Skeletal muscle cell (primary cell): Measurements from ENCODE around the gene TMEM38B.

Source experiments
- DNase-seq: peaks from one replicate; pipeline ENCODE4 v3.0.0-alpha.2; 2010; ENCODE audit warnings: low read depth
- H3K4me3 ChIP-seq: 2 replicates; pipeline ENCODE4 v1.5.1; 2011; ENCODE audit warnings: low read depth, mild to moderate bottlenecking, control low read depth, low read length, moderate library complexity

TMEM38B gene, protein sequence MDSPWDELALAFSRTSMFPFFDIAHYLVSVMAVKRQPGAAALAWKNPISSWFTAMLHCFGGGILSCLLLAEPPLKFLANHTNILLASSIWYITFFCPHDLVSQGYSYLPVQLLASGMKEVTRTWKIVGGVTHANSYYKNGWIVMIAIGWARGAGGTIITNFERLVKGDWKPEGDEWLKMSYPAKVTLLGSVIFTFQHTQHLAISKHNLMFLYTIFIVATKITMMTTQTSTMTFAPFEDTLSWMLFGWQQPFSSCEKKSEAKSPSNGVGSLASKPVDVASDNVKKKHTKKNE

DNA sequence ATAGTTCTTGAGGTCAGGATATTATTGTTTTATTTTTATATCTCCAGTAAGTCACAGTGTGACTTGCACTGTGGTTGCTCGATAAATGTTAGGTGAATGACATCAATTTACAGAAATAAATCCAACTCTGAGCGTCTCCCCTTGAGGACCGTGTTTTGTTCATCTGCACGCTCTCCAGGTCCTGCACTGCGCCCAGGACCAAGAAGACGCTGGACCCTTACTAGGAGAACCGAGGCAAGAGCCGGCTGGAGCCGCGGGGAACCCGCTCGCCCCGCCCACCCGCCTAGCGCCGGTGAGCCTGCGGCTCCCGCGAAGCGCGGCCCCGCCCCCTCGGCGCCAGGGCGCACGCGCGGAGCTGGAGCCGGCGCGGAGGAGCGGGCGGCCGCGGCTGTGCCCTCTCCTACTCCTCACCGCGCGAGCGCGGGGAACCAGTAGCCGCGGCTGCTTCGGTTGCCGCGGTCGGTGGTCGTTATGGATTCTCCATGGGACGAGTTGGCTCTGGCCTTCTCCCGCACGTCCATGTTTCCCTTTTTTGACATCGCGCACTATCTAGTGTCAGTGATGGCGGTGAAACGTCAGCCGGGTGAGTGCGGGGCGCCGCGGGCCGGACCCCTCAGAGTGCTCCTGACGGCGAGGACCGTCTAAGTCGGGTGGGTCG lies at the start of gene TMEM38B:
Gene TMEM38B (plus strand): TSS at position 352 of the 658 bp plus-strand sequence. CDS start 120 bp downstream, at position 472.
- DNase-seq, result no peak
- peak within 1 kb of the TSS; percentile 76 for H3K4me3 ChIP-seq

DNA sequence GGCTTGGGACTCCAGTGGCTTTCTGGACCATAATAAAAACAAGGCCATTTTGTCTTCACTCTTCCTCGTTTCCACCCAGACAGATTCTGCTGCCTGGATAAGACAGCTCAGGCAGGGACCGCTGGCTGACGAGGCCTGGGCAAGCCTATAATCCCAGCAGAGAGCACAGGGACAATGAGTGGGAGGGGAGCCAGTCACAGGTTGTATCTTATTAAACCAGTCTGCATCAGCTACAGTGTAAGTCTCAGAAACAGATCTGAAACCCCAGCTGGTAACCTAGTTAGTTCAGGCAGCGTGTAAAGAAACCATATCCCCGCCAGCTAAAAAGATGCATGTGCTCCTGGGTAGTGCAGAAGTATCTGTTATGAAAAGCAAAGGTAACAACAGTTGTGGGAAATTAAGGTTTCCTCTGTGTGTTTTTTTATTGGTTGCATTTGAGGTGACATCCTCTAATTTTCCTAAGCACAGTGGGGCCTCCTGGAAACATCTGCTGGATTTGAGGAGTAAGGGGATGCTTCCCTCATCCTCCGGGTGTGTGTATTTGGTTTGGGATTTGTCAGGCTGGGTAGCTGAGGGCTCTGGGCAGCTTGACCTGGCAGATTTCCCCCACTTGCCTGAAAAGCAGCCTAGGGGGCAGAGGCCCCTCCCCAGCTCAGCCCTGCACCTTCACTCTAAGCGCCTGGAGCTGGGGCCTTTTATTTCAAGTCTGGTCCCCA lies 47.3 kb upstream of the TMEM38B start:
- DNase-seq, result no peak
- no peak overlapping the region for H3K4me3 ChIP-seq

DNA sequence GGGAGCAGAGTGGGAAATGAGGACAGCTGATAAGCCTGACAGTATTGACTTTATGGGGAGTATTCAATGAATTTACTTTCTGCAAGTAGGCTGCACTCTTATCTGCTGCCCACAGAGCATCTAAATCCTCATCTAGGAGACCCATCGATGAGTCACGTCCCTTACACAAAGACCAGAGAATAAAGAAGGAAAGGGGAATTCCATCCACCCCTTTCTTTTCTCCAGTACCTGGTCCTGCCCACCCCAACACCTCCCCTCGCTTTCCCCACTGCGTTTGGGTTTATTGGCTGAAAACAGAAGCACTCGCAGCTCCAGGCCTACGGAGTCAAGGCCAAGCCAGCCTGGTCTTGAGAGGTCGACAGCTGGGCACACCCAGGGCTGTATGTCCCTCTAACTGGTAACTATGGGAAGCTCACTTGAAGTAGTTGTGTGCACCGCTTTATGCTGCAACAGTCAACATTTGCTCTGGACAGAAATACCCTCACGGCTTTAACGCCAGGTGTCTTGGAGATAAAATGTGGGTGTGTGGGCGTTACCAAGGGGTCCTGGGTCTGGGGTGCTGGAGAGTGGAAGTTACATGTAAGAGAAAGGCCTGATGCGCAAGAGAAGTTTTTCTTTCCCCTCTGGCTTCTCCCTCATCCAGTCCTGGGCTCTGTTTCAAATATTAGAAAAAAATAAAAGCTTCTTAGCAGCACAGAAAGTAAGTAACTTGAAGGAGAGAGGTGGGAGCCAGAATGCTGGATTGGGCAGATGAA lies 46.6 kb upstream of the TMEM38B start:
- no peak overlapping the region for H3K4me3 ChIP-seq
- DNase-seq, result no peak

DNA sequence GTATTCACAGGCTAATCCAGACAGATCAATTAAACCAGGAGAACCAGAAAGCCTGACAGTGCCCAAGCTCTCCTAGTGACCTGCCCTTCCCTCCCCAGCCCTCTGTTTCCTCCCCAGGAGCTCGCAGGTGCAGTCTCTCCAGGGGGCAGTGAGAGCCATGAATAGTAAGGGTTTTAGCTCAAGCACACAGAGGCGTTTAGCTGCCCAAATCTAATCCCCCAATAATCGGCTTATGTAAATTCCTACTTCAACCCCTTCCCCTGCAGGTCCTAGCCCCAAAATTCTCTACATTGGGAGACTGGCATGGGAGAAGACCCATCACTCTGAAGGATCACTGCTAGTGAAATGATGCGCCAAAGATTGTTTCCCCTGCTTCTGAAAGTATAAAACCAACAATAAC lies 42.5 kb upstream of the TMEM38B start:
- DNase-seq, result no peak
- no peak overlapping the region for H3K4me3 ChIP-seq

DNA sequence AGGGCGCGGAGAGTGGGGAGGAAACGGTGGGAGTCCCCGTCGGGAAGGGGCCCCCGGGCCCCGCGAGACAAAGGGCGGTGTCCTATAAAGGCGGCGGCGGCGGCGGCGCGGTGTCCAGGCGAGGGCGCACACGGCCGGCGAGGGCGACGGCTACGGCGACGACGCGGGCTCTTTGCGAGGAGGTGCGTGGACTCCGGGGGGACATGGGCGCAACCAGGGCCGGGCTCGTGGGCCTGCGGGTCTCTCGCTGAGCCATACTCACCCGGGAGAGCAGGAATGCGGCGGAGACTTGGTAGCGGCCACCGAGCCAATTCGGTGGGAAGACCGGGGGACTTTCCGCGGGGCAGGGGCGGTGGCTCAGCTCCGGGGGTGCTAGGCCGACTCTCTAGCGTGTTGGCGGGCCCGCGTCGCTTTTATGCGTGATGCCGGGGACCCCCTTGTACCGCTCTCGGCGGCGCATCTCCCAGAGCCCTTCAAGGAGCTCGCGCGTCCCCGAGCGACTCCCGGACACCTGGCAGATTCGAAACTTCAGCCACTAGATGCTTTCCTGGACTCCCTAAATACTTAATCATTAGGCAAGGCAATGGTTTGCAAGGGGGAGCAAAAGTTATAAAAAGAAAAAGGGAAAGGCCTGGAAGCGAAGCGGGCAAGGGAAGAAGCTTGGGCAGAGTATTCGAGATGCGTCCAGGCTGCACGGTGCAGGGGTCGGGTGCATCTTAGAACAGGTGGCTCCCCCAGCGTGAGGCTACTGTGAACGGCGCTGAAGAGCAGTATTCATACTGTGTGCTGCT lies 38.0 kb upstream of the TMEM38B start:
- DNase-seq, result no peak
- H3K4me3 ChIP-seq, result peak overlapping the region; percentile 50

DNA sequence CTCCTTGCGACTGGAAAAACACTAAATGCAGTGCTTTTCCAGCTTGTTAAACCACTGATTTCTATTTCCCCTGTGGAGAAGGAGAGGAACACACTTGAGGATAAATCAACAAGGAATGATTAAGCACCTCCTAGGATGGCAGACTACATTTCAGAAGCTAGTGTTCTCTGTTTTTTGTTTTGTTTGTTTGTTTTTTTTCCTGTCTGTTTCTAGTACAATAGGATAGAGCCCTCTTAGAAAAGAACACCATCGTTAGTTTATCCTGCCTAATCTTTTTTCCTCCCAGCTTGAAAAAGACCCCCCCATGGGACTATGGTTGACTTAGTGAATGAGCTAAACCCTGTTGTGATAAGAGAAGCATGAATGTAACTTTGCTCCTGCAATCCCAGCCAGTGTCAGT lies 36.0 kb upstream of the TMEM38B start:
- H3K4me3 ChIP-seq, result no peak overlapping the region
- DNase-seq, result no peak

DNA sequence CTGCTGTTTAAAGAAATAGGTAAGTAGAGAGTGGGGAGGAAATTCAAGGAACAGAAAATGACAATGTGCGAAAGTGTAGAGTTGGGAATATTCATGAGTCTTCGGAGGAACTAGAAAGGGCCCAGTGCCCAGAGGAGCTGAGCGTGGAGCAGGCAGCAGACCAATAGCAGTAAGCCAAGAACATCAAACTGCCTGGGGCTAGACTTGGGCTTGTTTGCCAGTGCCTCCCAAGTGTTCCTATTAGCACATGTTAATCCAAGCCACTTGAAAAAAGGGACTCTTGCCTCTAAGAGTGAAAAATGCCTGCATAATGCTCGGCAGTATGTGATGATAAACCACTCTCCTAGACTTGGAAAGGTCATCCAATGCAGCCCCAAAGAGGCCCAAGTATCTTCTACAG lies 33.3 kb upstream of the TMEM38B start:
- no peak overlapping the region for H3K4me3 ChIP-seq
- DNase-seq, result no peak

DNA sequence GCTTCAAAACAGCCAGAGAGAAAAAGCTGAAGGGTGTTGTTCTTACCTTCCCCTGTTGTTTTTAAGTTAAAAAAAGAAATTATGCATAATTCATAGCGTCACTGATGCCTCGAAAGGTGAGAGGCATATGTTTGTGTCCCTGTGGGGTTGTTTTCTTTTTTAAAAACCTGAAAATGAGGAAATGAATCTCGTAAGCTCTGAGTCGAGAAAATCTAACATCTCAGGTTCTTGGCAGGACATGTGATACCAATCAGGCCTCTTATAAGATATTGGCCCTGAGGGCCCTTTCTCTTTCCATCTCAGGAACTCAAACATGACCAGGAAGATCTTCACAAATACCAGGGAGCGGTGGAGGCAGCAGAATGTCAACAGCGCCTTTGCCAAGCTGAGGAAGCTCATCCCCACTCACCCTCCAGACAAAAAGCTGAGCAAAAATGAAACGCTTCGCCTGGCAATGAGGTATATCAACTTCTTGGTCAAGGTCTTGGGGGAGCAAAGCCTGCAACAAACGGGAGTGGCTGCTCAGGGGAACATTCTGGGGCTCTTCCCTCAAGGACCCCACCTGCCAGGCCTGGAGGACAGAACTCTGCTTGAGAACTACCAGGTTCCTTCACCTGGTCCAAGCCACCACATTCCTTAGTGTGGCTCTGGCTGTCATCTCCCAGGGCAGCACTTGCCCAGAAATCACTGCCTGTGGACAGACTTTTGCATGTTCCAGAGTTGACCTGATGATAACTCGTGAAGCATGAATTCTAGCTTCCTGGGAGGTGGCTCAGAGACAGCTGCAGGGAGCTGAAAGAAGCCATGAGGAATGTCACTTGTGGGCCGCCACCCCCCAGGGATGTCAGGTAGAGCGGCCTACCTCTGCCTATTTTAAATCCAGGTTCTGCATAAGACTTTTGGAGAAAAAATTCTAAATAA lies 31.9 kb upstream of the TMEM38B start, which contains the start of gene TAL2:
Gene TAL2 (plus strand): TSS at position 274 of the 921 bp plus-strand sequence. CDS start 40 bp downstream, at position 314.
- DNase-seq, result no peak
- no peak within 1 kb of the TSS for H3K4me3 ChIP-seq

DNA sequence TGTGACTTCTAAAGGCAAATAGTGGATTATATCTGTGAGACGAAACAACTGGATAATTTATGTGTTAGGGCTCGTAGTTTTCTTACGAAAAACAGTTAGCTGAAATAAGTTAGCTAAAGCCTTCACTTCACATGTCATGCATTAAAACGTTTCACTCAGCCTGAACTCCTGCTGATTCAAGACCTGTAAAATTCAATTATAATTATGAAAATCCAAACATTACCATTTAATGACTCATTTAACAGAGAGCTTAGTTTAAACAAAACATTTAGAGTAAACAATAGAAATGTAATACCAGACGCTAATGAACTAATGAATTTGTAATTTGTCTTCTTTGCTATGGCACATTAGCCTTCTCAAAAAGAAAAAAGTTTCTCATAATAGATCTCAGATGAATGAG lies 30.4 kb upstream of the TMEM38B start:
- no peak for DNase-seq
- H3K4me3 ChIP-seq, result no peak overlapping the region

DNA sequence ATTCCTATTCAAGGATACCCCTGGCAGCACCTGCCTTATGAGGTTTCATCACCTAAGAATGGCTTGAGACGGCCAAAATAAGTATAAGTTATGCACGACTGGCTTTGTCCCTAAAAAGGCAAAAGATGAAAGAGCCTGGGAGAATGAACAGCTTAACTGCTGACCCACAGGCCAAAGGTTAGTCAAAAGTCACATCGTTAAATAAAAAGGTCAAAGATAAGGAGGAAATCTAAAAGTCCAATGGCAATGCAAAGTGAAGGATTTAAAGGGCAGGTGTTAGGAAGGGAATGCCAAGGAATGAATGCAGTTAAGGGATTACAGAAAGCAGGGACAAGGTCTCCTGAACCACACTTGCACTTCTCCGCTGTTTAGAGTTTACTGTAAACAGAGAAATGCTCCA lies 26.5 kb upstream of the TMEM38B start:
- DNase-seq, result no peak
- H3K4me3 ChIP-seq, result no peak overlapping the region

DNA sequence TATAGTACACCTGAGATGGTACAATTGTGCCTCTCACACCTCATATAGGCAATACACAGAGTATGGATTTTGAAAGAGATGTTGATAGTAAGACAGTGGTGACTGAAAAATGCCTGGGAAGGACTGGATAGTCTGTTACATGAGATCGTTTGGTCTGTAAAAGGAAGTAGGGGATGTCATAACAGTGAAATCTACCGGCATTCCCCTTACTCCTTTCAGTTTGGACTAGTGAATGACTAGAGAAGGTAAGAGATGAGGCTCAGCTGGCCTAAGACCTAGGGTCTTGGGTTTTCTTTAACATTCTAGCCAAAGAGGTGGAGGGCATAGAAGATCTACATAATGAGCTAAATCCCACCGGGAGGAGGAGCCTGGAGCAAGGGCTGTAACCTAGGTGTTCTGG lies 24.0 kb upstream of the TMEM38B start:
- DNase-seq, result no peak
- no peak overlapping the region for H3K4me3 ChIP-seq

DNA sequence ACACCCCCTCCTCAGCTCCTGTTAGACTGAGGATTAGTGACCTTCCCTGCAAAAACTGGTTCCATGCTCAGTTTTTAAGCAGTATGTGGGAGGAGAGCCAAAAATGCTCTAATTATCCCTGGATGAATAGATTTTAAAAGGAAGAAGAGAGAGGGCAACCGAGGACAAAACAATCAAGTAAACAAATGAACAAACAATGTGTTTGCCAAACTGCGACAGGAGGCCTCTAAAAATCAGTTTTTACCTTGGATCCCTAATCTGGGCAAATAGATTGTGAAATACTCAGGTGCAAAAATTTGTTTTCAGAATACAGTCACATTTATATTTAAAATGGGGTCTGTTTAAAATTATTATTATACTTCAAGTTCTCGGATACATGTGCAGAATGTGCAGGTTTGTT lies 23.6 kb upstream of the TMEM38B start:
- DNase-seq, result no peak
- H3K4me3 ChIP-seq, result no peak overlapping the region

DNA sequence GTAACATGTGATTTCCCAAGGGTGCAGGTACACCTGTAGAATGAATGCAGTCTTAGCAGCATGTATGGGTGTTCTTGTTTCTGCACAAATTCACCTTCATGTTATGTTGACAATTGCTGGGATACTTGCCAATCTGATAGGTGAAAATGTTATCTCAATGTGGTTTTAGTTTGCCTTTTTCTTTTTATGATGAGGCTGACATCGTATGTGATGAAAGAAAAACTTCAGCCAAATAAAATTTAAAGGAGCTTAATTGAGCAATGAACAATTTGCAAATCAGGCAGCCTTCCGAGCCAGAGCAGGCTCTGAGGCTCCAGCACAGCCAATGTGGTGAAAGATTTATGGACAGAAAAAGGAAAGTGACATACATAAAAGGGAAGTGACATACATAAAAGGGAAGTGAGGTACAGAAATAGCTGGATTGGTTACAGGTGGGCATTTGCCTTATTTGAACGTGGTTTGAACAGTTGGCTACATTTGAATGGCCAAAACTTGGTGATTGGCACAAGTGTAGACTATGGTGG lies 21.6 kb upstream of the TMEM38B start:
- no peak overlapping the region for H3K4me3 ChIP-seq
- no peak for DNase-seq

DNA sequence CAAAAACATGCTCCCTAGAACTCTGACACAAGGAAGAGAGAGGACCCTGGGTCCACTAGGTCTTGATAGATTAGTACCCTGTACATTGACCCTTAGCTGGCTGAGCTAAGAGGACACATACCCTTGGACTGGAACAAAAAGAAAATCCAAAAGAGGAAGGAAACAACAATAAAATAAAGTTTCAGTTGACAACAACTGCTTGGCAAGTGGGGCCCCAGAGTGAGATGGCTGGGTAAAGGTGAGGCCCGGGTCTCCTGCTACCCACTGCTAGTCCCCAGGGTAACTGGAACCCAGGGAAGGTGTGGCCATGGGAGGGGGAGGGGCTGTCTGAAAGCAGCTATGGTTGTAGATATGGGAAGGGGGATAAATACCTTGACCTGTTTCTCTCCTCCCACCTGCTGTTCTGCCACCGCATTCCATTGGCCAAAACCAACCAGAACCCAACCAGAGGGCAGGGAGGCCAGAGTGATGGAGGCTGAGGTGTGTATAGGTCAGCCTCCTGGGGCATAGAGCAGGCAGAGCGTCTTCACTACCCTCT lies 20.4 kb upstream of the TMEM38B start:
- no peak overlapping the region for H3K4me3 ChIP-seq
- no peak for DNase-seq

DNA sequence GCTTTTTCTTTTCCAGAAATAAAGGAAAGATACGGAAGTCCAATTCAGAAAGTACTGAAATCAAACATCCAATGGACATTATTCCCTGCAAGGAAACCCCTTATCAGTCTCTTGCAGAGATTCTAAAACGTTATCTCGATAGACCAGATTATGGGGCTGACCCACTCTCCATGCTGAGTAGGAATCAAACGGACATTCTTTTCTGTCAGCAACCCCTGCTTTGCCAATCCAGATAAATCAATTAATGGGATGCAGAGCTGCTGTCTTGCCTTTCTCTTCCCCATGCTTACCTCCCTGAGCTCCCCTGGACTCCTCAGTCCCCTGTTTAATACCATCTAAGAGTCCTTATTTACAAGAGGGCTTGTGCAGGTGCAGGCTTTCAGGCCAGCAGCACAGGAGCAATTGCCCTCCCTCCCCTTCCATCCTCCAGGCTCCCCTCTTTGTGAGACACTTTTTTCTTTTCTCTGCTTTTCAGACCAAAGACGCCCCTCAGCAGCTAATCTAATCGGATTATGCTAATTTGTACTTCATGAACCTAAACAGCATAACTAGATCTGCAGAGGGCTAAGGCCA lies 17.9 kb upstream of the TMEM38B start:
- DNase-seq, result no peak
- no peak overlapping the region for H3K4me3 ChIP-seq

DNA sequence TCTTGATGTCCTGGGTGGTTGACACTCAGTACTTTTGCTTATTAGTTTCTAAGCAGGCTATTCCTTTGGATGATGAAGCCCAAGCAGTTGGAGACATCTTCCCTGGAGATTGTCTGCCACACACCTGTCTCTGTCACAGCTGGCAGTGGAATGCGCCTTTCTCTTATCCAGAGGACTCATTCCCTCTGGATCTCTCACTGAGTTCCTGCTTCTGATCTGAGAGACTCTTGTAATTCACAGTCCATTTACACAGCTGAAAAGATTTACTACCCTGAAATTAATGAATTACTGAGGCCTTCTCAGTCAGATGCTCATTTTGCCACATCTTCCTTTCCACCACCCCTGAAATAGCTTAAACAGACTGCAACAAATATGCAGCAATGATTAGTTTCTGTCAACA lies 16.2 kb upstream of the TMEM38B start:
- DNase-seq, result no peak

DNA sequence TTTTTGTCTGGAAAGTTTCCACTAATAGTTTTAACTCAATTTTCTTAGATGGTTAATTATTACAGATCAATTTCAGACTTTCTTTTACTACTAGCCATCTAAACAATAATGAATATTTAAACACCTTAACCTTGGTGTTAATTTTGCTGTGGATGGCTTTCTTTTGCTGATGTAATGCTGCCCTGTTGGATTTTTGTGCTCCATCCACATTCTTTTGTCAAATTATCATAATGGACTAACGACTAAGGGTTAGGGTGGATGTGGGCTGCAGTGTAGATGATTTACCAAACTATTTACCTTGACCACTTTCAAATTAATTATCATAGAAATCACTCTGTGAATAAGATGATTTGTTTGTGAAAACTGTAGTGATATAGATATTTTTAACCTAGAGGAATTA lies 15.6 kb upstream of the TMEM38B start:
- H3K4me3 ChIP-seq, result no peak overlapping the region
- no peak for DNase-seq

More for the DNA sequence above, 16.2 kb upstream of the TMEM38B start:
- H3K4me3 ChIP-seq, result no peak overlapping the region
